HG03108 (cell line): ENCODE data around the gene MAP2K3.

ENCODE experiments used
- ATAC-seq: cut with Tn5 transposase; IDR thresholded peaks from one replicate; pipeline ENCODE4 v1.9.1; 2021; ENCODE audit warnings: moderate library complexity; ENCODE audit not compliant: unreplicated experiment

Gene MAP2K3

DNA sequence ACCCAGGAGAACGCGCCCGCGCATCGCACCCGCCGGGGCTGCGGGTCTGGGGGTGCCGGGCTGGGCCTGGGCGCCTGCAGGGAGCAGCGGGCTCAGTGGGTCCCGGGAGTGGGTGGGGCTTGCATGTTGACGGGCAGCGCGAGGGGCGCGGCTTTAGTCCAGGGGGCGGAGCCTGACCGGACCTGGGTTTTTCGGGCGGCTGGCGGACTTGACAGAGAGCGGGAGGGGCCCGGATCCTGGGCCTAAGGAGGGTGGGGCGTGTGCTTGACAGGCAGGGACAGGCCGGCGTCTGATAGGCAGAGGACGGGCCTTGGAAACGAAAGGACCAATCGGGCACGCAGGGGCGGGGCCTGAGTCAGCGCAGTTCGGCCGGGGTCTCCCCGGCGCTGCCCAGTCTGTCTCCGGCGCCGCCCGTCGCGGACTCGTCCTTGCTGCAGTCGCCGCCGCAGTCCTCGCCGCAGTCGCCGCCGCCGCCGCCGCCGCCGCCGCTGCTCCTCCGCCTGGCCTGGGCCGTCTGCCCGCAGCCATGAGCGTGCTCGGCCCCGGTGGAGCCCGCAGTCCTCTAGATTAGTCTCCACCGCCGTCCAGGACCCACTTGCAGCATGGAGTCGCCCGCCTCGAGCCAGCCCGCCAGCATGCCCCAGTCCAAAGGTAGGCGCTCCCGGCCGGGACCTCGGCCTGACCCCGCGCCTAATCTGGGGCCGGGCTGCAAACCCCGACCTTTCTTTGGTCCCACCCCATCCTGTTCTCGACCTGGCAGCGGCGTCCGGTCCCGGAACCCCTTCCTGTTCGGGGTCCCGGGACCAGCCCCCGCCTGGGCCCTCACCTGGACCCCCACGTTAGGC, at the start of gene MAP2K3:
Gene MAP2K3 (plus strand): TSS at position 393 of the 845 bp plus-strand sequence. CDS start 210 bp downstream, at position 603.
- ATAC-seq = peak; percentile 64

DNA sequence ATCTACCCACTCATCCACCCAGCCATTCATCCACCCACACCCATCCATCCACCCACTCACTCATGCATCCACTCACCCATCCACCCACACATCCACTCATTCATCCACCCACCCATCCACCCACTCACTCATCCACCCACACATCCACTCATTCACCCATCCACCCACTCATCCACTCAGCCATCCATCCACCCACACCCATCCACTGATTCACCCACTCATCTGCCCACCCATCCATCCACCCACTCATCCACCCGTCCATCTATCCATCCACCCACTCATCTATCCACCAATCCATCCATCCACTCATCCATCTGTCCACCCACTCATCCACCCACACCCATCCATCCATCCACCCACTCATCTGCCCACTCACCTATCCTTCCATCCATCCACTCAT, 48.6 kb upstream of the MAP2K3 start:
- ATAC-seq = no peak

DNA sequence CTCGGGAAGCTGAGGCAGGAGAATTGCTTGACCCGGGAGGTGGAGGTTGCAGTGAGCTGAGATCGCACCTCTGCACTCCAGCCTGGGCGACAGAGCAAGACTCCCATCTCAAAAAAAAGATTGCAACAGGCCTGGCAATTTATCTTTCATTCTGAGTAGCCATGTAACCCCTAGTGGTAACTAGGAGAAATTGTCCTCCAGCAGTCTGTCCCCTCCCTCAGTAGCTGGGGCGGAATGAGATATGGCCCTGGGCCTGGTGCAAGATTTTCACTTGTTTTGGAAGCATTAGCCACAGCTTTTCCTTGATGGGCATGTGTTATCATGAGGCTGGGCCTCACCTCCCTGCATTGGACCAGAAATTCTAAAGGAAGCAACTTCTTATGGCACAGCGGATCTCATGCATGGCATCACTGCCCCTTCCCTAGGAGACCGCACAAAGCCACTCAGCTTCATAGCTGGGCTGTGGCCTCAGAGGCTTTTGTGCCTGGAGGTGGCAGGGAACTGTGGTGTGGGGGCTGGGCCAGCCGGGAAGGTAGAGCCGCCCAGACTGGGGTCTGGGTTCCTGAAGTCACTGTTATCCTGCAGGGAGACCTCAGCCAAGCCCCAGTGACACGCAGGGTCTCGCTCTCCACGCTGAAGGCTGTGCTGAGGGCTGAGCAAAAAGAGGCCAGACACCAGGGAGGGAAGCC, 44.7 kb upstream of the MAP2K3 start:
- no peak for ATAC-seq

DNA sequence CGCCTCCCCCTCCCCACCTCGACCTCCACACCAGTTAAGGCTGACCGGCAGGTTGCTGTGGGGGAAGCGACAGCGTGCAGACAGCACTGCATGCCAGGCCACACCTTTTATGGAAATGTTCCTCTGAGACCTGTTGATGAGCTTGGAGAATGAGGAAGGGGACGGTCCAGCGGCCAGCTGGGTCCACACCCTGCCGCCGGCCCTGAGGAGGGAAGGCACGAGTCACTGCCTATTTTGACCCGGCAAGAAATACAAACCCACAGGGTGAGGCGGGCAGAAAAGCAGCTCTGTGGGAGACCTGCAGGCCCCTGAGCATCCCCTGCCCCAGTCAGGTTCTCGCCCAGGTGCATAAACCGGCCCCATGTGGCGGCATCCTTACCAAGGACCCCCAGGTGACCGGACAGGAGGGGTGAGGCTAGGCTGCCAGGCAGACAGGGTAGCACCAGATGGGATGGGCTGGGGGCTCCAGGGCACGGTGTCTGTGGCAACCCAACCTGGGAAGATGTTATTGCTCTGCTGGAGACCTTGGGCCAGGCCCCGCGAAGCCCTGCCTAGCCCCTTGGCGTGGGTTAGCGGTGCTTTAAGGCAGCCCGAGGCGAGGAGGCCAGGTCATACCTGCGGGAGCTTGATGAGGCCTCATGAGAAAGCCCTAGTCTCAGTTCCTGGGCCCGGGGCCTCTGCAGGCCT, 44.0 kb upstream of the MAP2K3 start:
- no peak for ATAC-seq

DNA sequence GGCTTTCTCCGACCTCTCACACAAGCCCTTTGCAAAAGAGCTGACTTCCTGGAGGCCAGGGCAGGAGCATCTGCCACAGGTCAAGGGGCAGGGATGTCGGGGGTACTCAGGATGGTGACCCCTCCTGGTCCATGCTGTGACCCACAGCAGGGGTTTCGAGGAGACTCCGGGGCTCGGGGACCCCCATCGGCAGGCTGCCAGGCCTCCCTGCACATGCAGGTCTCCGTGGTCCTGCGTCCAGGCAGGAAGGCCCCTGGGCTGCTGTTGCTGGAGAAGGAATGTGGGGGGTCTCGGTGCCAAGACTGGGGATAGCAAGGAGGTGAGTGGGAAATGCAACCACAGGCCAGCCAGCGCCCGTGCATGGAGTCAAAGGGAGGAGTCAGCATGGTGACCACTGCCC, 42.9 kb upstream of the MAP2K3 start:
- no peak for ATAC-seq

DNA sequence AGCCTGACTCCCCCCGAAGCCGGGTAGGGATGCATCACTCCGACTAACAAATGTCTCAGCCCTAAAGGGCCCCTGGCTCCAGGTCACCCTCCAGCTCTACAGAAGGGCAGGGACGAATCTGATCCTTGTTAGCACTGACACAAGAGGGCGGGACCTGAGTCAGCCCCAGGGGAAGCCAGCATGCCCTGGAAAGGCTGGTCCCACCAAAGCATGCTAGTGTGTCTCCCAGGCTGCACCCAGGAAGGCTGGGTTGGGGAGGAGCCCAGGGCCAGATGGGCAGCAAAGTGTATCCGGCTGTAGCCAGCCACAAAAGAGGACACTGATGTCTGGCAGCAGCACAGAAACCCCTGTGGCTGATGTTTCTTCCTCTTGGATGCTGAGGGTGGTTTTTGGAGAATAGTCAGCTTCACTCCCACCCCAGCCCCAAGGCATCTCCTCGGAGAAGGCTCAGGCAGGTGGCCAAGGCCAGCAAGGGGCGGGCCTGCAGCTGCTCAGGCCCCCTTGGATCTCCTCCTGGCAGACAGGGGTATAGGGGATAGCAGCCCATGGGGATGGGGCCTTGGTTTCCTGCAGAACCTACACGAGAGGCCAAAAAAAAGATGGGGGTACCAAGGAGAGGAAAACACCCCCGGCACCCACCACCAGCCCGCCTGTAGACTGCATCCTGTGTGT, 42.3 kb upstream of the MAP2K3 start:
- no peak for ATAC-seq

DNA sequence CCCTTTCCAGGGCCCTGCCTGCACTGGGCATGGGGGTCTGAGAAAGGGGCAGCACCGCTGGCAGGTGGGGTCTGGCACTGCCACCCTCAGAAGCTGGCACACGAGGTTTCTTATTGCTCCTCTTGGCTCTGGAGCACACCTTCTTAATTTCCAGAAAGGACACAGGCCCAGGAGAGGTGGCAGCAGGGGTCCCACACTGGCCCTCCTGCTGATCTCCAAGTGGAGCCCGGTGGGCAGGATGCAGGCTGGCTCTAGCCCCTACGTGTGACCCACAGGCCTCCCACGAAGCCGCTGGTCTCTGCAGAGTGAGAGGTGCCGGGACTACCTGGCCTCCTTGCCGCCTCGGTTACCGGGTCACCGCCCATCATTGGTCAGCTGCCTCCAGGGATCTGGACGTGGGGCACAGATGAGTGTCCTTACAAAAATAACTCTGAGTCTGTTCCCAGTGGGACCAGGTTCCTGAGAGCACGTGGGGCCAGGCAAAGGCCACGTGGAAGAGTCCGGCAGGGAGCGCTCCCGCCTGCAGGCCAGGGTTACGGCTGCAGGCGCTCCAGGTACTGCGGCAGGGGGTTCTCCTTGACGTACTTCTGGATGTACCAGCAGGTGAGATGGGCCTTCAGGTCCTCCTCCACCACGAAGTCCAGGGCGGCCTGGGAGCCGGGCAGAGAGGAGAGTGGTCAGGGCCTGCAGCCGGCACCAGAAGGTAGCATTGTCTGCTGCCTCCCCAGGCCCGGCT, 41.6 kb upstream of the MAP2K3 start:
- no peak for ATAC-seq

DNA sequence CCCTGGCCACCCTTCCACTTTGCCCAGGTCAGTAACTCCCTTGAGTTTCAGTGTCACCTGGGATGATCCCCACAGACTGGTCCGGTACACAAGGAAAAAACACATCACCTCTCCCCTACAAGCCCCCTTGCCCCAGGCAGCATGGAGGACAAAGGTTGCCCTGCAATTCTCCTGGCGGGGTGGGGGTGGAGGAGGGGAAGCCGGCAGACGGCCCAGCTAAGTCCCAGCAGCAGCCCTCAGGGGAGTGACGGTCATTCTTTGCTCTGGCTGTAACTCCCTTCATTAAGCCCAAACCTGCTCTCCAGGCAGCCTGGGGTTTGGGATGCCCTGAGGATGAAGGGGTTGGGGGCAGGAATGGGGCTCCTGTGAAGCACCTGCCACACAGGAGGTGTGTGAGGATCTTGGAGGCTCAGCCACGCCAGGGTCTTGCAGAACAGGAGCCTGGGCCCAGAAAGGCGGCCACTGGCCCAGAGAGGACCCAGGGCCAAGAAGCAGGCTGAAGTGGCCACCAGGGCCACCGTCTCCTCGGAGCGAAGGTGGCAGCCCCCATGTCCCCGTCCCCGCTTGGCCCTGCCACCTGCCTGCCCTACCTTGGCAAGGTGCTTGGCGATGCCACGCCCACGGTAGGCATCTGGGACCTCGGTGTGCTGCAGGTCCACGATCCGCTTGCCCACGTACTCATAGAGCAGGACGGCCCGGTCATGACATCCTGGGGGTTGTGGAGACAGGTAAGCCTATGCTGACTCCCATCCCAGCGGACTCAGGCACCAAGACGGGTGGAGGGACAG, 40.8 kb upstream of the MAP2K3 start:
- no peak for ATAC-seq

DNA sequence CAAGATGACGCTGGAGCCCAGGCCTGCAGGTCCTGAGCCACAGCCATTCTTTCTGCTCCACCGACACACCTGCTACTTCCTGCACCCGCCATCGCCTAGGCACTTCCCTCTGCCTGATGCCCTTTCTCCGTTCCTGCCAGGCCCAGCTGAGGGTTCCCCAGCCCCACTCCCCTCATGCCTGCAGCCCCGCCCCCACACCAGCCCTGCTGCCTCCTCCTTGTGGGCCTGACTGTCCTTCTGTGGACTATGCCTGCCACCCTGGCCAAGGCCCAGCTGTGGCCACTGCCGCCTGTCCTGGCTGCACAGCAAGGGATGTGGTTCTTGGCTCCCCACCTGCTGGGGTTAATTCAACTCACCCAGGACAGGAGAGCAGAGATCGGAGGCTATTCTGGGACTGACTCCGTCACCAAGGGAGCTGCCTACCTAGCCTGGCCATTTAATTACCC, 38.8 kb upstream of the MAP2K3 start:
- no peak for ATAC-seq

DNA sequence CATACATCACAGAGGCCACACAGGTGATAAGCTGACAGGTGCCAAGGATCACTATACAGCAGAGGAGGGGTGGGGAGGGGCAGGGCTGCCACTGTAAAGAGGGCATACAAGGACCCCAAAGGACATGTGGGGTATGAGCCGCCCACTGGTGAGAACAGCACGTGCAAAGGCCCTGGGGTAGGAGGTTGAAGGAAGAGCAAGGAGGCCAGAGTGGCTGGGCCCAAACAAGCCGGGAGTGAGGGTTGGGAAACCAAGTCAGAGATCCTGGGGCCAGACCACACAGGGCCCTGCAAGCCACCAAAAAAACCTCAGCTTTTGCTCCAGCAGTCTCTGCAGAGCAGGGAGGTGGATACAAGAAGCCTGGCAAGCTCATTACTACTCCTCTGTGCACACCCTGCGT, 37.8 kb upstream of the MAP2K3 start:
- no peak for ATAC-seq

DNA sequence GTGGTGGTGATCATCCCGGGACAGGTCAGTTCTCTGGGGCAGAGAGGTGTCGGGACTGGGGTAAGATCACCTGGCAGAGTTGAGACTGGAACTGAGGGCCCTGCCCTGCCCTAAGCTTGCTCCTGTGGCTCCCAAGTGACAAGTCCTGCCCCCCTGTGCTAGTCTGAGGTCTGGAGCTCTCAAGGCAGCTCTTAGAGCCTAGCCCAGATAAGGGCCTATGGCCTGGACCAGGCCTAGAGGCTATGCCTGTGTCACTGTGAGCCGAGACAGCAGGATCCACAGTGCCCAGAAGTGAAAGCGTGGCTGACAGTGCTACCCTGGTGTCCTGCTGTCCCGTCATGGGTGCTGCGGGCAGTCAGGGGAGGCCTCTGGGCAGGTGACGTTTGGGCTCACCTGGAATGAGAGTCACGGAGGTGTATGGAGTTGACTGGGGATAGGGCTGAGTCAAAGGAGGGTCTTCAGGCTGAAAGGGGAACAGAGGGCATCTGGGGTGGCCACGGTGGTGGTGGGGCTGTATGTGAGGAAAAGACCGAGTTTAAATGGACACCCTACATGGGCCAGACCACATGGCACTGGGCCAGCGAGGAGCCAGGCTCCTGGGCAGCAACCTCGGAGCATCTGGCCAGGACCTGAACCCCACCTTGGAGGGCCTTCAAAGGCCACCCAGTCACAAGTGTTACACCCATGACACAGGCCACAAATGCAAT, 36.8 kb upstream of the MAP2K3 start:
- no peak for ATAC-seq

DNA sequence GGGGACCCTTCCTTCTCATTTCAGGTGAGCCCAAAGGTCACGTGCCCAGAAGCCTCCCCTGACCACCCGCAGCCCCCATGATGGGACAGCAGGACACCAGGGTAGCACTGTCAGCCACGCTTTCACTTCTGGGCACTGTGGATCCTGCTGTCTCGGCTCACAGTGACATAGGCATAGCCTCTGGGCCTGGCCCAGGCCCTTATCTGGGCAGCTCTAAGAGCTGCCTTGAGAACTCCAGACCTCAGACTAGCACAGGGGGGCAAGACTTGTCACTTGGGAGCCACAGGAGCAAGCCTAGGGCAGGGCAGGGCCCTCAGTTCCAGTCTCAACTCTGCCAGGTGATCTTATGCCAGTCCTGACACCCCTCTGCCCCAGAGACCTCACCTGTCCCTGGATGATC, 36.0 kb upstream of the MAP2K3 start:
- ATAC-seq = no peak

DNA sequence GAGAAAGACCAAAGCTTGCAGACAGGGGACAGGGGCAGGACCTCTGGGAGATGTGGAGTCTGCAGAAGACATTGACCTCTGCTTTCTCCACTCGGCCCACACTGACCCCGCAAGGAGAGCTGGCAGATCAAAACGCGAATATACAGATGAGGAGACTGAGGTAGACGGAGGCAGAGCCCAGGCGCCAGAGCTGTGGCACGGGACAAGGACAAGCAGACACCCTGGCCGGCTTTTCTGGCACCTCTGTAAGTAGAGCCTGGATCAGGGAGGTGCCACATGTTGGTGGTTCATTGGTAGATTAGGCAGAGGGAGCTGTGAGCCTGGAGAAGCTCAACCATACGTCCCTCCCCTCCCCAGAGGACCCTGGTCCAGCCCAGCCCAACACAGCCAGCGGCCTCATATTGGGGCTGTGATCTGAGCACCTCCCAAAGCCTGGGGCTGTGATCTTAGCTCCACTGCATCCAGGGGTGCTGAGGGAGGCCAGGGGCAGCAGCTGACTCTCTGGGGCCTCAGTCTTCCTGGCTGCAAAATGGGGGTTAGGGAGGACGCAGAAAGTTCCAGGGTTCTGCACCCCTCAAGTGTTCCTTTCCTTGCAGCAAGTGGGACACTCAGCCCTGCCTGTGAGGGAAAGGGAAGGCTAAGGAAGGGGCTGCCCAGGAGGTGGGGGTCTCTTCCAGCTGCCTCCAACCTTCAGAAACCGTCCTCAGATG, 35.3 kb upstream of the MAP2K3 start:
- ATAC-seq = no peak

DNA sequence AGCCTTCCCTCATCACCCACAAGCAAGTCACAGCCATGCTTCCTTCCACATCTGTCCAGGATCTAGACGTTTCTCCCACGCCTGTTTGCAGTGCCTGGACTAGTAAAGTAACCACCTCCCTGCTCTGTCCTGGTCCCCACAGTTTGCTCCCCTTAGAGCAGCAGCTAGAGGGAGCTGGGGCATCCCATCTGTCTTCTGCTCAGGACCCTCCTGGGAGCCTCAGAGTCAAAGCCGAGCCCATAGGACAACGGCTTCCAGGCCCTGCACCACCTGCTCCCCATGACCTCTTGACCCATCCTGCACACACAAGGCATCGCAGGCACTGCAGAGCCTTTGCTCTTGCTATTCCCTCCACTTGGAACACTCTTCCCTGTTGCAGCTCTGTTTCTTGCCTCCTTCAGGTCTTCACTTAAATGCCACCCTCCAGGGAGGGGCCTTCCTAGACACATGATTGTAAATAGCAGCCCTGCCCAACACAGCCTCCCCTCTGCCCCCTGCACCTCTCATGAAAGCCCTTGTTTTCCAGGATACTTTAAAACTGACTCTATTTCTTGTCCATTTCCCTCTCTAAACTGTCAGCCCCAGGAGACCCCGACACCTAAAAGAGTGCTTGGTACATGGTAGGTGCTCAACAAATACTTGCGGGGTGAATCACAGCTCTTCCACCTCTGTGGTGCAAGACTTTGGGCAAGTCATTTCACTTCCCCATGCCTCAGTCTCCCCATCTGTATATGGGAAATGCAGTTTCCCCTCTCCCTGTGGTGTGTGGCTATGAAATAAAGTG, 34.4 kb upstream of the MAP2K3 start:
- no peak for ATAC-seq

DNA sequence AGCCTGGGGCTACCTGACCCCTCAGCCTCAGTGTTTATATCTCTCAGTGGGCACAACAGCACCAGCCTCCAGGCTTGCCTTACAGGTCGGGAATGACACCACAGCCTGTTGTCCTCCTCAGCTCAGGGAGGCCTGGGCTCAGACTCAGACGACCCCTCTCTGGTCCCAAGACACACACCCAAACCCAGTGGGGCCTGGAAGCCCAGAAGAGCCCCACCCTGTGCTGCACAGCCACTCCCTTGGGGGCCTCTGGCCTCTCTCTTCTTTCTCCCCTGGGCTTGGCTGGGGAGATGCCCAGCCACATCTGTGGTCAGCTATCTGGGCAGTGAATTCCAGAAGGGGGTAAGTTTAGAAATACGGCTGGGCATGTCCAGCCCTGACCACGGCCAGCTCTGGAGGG, 33.7 kb upstream of the MAP2K3 start:
- no peak for ATAC-seq

DNA sequence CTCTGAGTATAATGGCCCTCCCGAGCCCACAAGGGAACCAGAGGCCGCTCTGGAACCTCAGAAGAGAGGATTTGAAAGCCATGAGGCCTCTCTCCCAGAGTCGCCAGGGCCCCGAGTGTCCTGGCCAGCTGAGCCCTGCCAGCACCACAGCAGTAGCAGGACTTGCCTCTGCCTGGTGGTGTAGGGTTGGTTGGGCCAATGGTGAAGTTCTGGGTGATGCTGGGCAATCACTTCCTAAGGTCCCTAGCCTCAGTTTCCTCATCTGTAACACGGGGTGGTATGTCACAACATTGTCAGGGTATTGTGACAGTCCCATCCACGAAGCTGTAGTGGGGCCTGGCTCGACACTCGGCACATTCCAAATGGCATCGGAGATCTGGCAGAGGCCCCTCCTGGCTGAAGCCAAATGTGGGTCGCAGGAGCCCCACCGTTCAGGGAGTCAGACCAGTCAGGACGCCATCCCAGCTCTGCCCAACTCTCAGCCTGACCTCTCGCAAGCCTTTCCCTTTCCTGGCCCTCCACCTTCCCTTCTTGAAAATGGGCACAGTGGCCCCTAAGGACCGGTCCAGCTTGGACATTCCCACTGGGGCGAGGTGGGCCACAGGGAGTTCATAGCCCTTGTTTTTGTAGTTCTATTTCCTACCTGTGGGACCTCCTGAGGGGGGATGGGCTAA, 33.0 kb upstream of the MAP2K3 start:
- ATAC-seq = no peak

DNA sequence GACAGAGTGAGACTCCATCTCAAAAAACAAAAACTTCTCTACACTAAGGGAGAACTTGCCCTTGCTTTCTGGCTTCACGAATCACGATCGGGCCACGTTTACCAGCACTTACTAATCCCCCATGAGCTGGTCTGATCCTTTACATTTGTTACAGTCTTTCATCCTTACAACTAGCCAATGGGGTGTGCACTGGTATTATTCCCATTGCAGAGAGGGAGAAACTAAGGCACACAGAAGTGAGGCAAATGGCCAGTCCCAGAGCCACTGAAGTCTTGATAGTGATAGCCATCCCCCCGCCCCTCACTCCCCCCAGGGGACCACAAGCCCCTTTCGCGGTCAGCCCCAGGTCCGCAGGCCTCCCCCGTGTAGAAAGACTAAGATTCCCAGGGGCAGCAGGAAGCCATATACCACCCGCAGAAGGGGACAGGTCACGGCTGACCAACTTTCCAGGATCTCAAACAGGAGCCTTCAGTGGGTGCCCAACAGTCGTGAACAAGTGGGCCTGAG, 32.2 kb upstream of the MAP2K3 start:
- no peak for ATAC-seq
